Pancreas (tissue), 10 donors: Measurements from ENCODE around the gene IRF4. TPM values are rescaled to one million over a fixed set of nuclear protein-coding genes. Genes with fewer than 3 reads are reported as not detected.

Experiments
- ATAC-seq, 4 donors: fragments of 200-7000 bp; cut with Tn5 transposase; one replicate each; pipeline versions ENCODE4 v1.8.0 to v1.9.1; 2020; ENCODE audit warnings: mild to moderate bottlenecking in 4 of 4, moderate library complexity in 4 of 4
- DNase-seq, 6 donors: peaks; one replicate each; pipeline ENCODE4 v3.0.0-alpha.2; 2020
- FAIRE-seq: peaks from 2 replicates; lab custom pipeline; 2012; peaks lifted over from hg19 to GRCh38; lab: Jason Lieb, UNC
- H3K27ac ChIP-seq, 4 donors: fragments of 200-600 bp; sonication (generic); 1 replicate in 3 of 4; 2 replicates in 1 of 4; pipeline versions ENCODE4 v1.5.0 to v1.8.0; 2020
- H3K27me3 ChIP-seq, 4 donors: fragments of 200-600 bp; one replicate each; pipeline ENCODE4 v1.8.0; 2021
- H3K36me3 ChIP-seq, 3 donors: fragments of 200-600 bp; sonication (generic) in 1 of 3; one replicate each; pipeline versions ENCODE4 v1.5.0 to v1.8.0; 2020 to 2021
- H3K4me1 ChIP-seq, 3 donors: fragments of 200-600 bp; one replicate each; pipeline ENCODE4 v1.8.0; 2021
- H3K4me3 ChIP-seq, 4 donors: fragments of 200-600 bp; sonication (generic) in 2 of 4; one replicate each; pipeline versions ENCODE4 v1.5.0 to v1.8.0; 2020 to 2021
- H3K9me3 ChIP-seq, 4 donors: fragments of 200-600 bp; one replicate each; pipeline ENCODE4 v1.8.0; 2021
- WGBS, 2 donors: extraction: QIAGEN DNeasy Blood & Tissue Kit; methylation state at CpG; one replicate each; pipeline ENCODE4 v1.1.7; 2013; 5-methylcytosine and 5-hydroxymethylcytosine counted together
- intact Hi-C, 3 donors: fragments of 100-400 bp; cut with DNase I; formaldehyde crosslinking; loops; one replicate each; pipeline versions ENCODE4 v1.11.1 to v1.14.2; 2022
- polyA plus RNA-seq, 2 donors: library from polyadenylated mRNA; stranded (reverse); fragments of 200-250 nt; gene quantifications; one replicate each; pipeline ENCODE4 v1.2.3, GENCODE V29; 2013
- total RNA-seq, 6 donors: library from RNA; stranded (reverse); fragmentation: NEBNext Ultra II Directional in 4 of 6; extraction: Animal tissue kit (Norgen Biotek cat#: 25700) in 4 of 6; gene quantifications; one replicate each; pipeline versions ENCODE4 v1.2.1 to v1.2.4, GENCODE V29; 2021 to 2023
- TF ChIP-seq, protein P1 (sequence below), 4 donors: fragments of 200-600 bp; sonication (generic) in 3 of 4; IDR thresholded peaks; one replicate each; pipeline versions ENCODE4 v1.5.0 to v1.8.0; 2021; ENCODE audit warnings: antibody characterized with exemption in 4 of 4
- donor health status: healthy with polysubstance abuse.
- donor health status: DM: no; HTN: no; CAD: no; lungs with moderate emphysema.
- donor health status: DM: no; HTN: no; CAD: no.
- donor health status: control.
- donor health status: control.
- donor health status: Bipolar disorder and iron deficiency.
- donor health status: DM: yes; HTN: yes; CAD: no.
- donor health status: DM: no; HTN: no; CAD: no.
- donor health status: DM: no; HTN: no; CAD: no.
- donor health status: DM: yes; HTN: yes; CAD: no.

IRF4 gene
- total and polyA plus RNA-seq, 8 donors, result 0.04 to 3.8 (median 0.44) TPM

GRCh38 chr6:408148-408547, 16.6 kb downstream of the IRF4 start:
- Histone ChIP-seq H3K36me3 (no peaks in the 10 kb centered on the region), H3K27ac (no peak overlapping the region), H3K4me3 (no peak overlapping the region), H3K4me1 (no peaks in the 10 kb centered on the region), H3K27me3 (no peaks in the 10 kb centered on the region), H3K9me3 (no peaks in the 10 kb centered on the region)
- peak in 1 of 4 donors; percentile 12 for ATAC-seq
- no peak for FAIRE-seq
- TF ChIP-seq, protein P1, sequence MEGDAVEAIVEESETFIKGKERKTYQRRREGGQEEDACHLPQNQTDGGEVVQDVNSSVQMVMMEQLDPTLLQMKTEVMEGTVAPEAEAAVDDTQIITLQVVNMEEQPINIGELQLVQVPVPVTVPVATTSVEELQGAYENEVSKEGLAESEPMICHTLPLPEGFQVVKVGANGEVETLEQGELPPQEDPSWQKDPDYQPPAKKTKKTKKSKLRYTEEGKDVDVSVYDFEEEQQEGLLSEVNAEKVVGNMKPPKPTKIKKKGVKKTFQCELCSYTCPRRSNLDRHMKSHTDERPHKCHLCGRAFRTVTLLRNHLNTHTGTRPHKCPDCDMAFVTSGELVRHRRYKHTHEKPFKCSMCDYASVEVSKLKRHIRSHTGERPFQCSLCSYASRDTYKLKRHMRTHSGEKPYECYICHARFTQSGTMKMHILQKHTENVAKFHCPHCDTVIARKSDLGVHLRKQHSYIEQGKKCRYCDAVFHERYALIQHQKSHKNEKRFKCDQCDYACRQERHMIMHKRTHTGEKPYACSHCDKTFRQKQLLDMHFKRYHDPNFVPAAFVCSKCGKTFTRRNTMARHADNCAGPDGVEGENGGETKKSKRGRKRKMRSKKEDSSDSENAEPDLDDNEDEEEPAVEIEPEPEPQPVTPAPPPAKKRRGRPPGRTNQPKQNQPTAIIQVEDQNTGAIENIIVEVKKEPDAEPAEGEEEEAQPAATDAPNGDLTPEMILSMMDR (IDR thresholded peaks at IDR 0.05), result no peak
- 48 to 63% methylated on average over 5 of the region's 5 CpGs for WGBS, 2 donors
- intact Hi-C loops, result no loop called here
- DNase-seq, result no peak

DNA sequence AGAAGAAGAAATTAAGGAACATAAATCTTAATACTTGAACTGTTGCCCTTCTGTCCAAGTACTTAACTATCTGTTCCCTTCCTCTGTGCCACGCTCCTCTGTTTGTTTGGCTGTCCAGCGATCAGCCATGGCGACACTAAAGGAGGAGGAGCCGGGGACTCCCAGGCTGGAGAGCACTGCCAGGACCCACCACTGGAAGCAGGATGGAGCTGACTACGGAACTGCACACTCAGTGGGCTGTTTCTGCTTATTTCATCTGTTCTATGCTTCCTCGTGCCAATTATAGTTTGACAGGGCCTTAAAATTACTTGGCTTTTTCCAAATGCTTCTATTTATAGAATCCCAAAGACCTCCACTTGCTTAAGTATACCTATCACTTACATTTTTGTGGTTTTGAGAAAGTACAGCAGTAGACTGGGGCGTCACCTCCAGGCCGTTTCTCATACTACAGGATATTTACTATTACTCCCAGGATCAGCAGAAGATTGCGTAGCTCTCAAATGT, 17.1 kb downstream of the IRF4 start:
- H3K36me3 ChIP-seq, result no peaks in the 10 kb centered on the region
- no peak overlapping the region for H3K4me3 ChIP-seq
- TF ChIP-seq, protein P1 (IDR thresholded peaks at IDR 0.05), result peak in 1 of 4 donors; percentile 32
- ATAC-seq (peak; percentile 87 to 96 (median 90)), FAIRE-seq (no peak), DNase-seq (peak in 5 of 6 donors; percentile 12 to 56 (median 40))
- H3K9me3 ChIP-seq, result no peaks in the 10 kb centered on the region
- intact Hi-C loops, result no loop called here
- 28 to 30% methylated on average over 9 of the region's 9 CpGs for WGBS, 2 donors
- H3K27me3 ChIP-seq, result no peaks in the 10 kb centered on the region
- no peak overlapping the region for H3K27ac ChIP-seq
- no peaks in the 10 kb centered on the region for H3K4me1 ChIP-seq

- intact Hi-C loops, result no loop called here
- no peak for DNase-seq
- Histone ChIP-seq H3K4me3 (no peak overlapping the region), H3K9me3 (no peaks in the 10 kb centered on the region), H3K36me3 (no peaks in the 10 kb centered on the region), H3K4me1 (no peaks in the 10 kb centered on the region), H3K27ac (no peak overlapping the region), H3K27me3 (no peaks in the 10 kb centered on the region)
- FAIRE-seq, result no peak
- WGBS, 2 donors, result 58 to 76% methylated on average over 4 of the region's 4 CpGs
- TF ChIP-seq, protein P1 (IDR thresholded peaks at IDR 0.05), result no peak
- no peak for ATAC-seq
Measured at GRCh38 chr6:409370-409972, 17.9 kb downstream of the IRF4 start.

DNA sequence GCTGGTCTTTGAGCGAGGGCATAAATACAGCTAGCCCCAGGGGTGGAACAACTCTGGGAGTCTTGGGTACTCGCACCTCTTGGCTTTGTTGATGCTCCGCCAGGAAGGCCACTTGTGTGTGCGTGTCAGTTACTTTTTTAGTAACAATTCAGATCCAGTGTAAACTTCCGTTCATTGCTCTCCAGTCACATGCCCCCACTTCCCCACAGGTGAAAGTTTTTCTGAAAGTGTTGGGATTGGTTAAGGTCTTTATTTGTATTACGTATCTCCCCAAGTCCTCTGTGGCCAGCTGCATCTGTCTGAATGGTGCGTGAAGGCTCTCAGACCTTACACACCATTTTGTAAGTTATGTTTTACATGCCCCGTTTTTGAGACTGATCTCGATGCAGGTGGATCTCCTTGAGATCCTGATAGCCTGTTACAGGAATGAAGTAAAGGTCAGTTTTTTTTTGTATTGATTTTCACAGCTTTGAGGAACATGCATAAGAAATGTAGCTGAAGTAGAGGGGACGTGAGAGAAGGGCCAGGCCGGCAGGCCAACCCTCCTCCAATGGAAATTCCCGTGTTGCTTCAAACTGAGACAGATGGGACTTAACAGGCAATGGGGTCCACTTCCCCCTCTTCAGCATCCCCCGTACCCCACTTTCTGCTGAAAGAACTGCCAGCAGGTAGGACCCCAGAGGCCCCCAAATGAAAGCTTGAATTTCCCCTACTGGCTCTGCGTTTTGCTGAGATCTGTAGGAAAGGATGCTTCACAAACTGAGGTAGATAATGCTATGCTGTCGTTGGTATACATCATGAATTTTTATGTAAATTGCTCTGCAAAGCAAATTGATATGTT, 19.2 kb downstream of the IRF4 start:
- no peak for DNase-seq

More for the DNA sequence above, 19.2 kb downstream of the IRF4 start:
- TF ChIP-seq, protein P1 (IDR thresholded peaks at IDR 0.05), result no peak
- ATAC-seq (no peak), FAIRE-seq (no peak)
- Histone ChIP-seq H3K9me3 (no peaks in the 10 kb centered on the region), H3K27me3 (no peaks in the 10 kb centered on the region), H3K4me3 (no peak overlapping the region), H3K27ac (no peak overlapping the region), H3K4me1 (no peaks in the 10 kb centered on the region), H3K36me3 (no peaks in the 10 kb centered on the region)
- 65 to 79% methylated on average over 15 of the region's 15 CpGs for WGBS, 2 donors
- intact Hi-C loops, result no loop called here
